GM21619 (cell line): ENCODE measurements around the gene C1orf35.
A peak's percentile ranks its signal among the peaks of the same experiment; 100 is the strongest.

ENCODE experiments used
- ATAC-seq: cut with Tn5 transposase; IDR thresholded peaks from one replicate; pipeline ENCODE4 v1.9.1; 2021; ENCODE audit not compliant: unreplicated experiment

Gene C1orf35

GRCh38 chr1:228102791-228103620, at the start of gene C1orf35:
Gene C1orf35, minus strand, starts transcription at chr1:228103325. Its CDS starts 98 bp downstream, at chr1:228103227.
- peak; percentile 67 for ATAC-seq

GRCh38 chr1:228152918-228153258, 49.8 kb upstream of the C1orf35 start:
- no peak for ATAC-seq

GRCh38 chr1:228152097-228152917, 49.2 kb upstream of the C1orf35 start:
- no peak for ATAC-seq

- ATAC-seq, result no peak
Measured at GRCh38 chr1:228151180-228151925, 48.2 kb upstream of the C1orf35 start.

GRCh38 chr1:228150461-228151179, 47.5 kb upstream of the C1orf35 start:
- no peak for ATAC-seq

GRCh38 chr1:228150120-228150460, 47.0 kb upstream of the C1orf35 start:
- ATAC-seq, result no peak

GRCh38 chr1:228149406-228150119, 46.4 kb upstream of the C1orf35 start, which contains the start of gene GJC2:
Gene GJC2, plus strand, starts transcription at chr1:228149930. Its CDS starts 7,829 bp downstream, at chr1:228157759.
- ATAC-seq, result no peak

- no peak for ATAC-seq
Measured at GRCh38 chr1:228148935-228149405, 45.8 kb upstream of the C1orf35 start.

- ATAC-seq, result no peak
Measured at GRCh38 chr1:228148196-228148861, 45.2 kb upstream of the C1orf35 start.

- ATAC-seq, result no peak
Measured at GRCh38 chr1:228147768-228148167, 44.6 kb upstream of the C1orf35 start.

- ATAC-seq, result no peak
Measured at GRCh38 chr1:228147151-228147693, 44.1 kb upstream of the C1orf35 start.

- no peak for ATAC-seq
Measured at GRCh38 chr1:228146417-228147150, 43.5 kb upstream of the C1orf35 start.

GRCh38 chr1:228145463-228146416, 42.6 kb upstream of the C1orf35 start:
- ATAC-seq, result no peak

- ATAC-seq, result no peak
Measured at GRCh38 chr1:228144993-228145343, 41.8 kb upstream of the C1orf35 start.

GRCh38 chr1:228144193-228144992, 41.3 kb upstream of the C1orf35 start:
- ATAC-seq, result no peak

- ATAC-seq, result no peak
Measured at GRCh38 chr1:228143480-228144192, 40.5 kb upstream of the C1orf35 start.
